GM23338 (cell line): ENCODE results near the gene DEPDC5. TPM values are rescaled to one million over a fixed set of nuclear protein-coding genes. Genes with fewer than 3 reads are reported as not detected.

Experiments used
- ATAC-seq: fragments of 200-7000 bp; cut with Tn5 transposase; 3 replicates; pipeline ENCODE4 v1.9.1; 2020
- DNase-seq: peaks from one replicate; pipeline ENCODE4 v3.0.0-alpha.2; 2015; ENCODE audit warnings: low spot score
- H2AFZ ChIP-seq: fragments of 200-600 bp; sonication (generic); 2 replicates; pipeline ENCODE4 v1.8.0; 2016; ENCODE audit warnings: antibody characterized with exemption, mild to moderate bottlenecking, moderate library complexity
- H3F3A ChIP-seq: fragments of 200-600 bp; sonication (generic); replicated peaks from 2 replicates; pipeline ENCODE4 v1.8.0; 2017; ENCODE audit warnings: antibody characterized with exemption, mixed run types, low read depth
- H3K27ac ChIP-seq: fragments of 200-600 bp; sonication (generic); 2 replicates; pipeline ENCODE4 v1.6.1; 2016; ENCODE audit warnings: low read depth
- H3K27me3 ChIP-seq: fragments of 200-600 bp; sonication (generic); 2 replicates; pipeline ENCODE4 v1.8.0; 2016; ENCODE audit warnings: mild to moderate bottlenecking, mixed run types, moderate library complexity; ENCODE audit not compliant: insufficient read depth
- H3K36me3 ChIP-seq: fragments of 200-600 bp; sonication (generic); 2 replicates; pipeline ENCODE4 v1.8.0; 2016; ENCODE audit warnings: mild to moderate bottlenecking; ENCODE audit not compliant: insufficient read depth
- H3K4me1 ChIP-seq: fragments of 200-600 bp; sonication (generic); 2 replicates; pipeline ENCODE4 v1.8.0; 2016; ENCODE audit warnings: mild to moderate bottlenecking, moderate library complexity; ENCODE audit not compliant: insufficient read depth
- H3K4me2 ChIP-seq: fragments of 200-600 bp; sonication (generic); 2 replicates; pipeline ENCODE4 v1.7.1; 2017; ENCODE audit warnings: mixed run types
- H3K4me3 ChIP-seq: fragments of 200-600 bp; sonication (generic); 2 replicates; pipeline ENCODE4 v1.6.1; 2016; ENCODE audit warnings: mixed run types
- H3K79me2 ChIP-seq: fragments of 200-600 bp; sonication (generic); replicated peaks from 2 replicates; pipeline ENCODE4 v1.8.0; 2017; ENCODE audit warnings: mild to moderate bottlenecking; ENCODE audit not compliant: insufficient read depth
- H3K9me2 ChIP-seq: fragments of 200-600 bp; sonication (generic); 2 replicates; pipeline ENCODE4 v1.8.0; 2017; ENCODE audit not compliant: insufficient read depth
- H4K20me1 ChIP-seq: fragments of 200-600 bp; sonication (generic); replicated peaks from 2 replicates; pipeline ENCODE4 v1.8.0; 2017; ENCODE audit warnings: mild to moderate bottlenecking; ENCODE audit not compliant: insufficient read depth
- H3K27ac Mint-ChIP-seq: 2 replicates; pipeline ENCODE4 v1.8.0; 2020; ENCODE audit warnings: inconsistent platforms, mild to moderate bottlenecking, moderate library complexity, mixed read lengths
- H3K27me3 Mint-ChIP-seq: 3 replicates; pipeline ENCODE4 v1.8.0; 2022; ENCODE audit warnings: low read depth, mild to moderate bottlenecking, moderate library complexity, mixed read lengths, inconsistent platforms; ENCODE audit not compliant: insufficient read depth, poor library complexity
- H3K36me3 Mint-ChIP-seq: 3 replicates; pipeline ENCODE4 v1.8.0; 2021; ENCODE audit warnings: low read depth, mild to moderate bottlenecking, inconsistent platforms, moderate library complexity, mixed read lengths
- H3K4me1 Mint-ChIP-seq: 3 replicates; pipeline ENCODE4 v1.8.0; 2020; ENCODE audit warnings: mild to moderate bottlenecking, inconsistent platforms, mixed read lengths
- H3K4me3 Mint-ChIP-seq: 3 replicates; pipeline ENCODE4 v1.8.0; 2021; ENCODE audit warnings: moderate library complexity, mild to moderate bottlenecking, inconsistent platforms, mixed read lengths
- H3K9me3 Mint-ChIP-seq: 3 replicates; pipeline ENCODE4 v1.8.0; 2020; ENCODE audit warnings: moderate library complexity, mild to moderate bottlenecking, inconsistent platforms, mixed read lengths
- CTCF ChIP-seq, 2 experiments: fragments of 200-600 bp in 1 of 2; sonication (generic) in 1 of 2; conservative IDR thresholded peaks; 2 replicates each; pipeline versions ENCODE4 v1.5.1 to v1.6.1; 2016 to 2017; ENCODE audit warnings: antibody characterized with exemption in 2 of 2, low read depth in 2 of 2, mild to moderate bottlenecking in 2 of 2, moderate library complexity in 1 of 2
- JUNB ChIP-seq: IDR thresholded peaks from one replicate; pipeline ENCODE4 v1.6.1; 2016; ENCODE audit warnings: antibody characterized with exemption; ENCODE audit not compliant: unreplicated experiment
- POLR2AphosphoS5 ChIP-seq: IDR thresholded peaks from 2 replicates; pipeline ENCODE4 v1.6.1; 2016; ENCODE audit warnings: antibody characterized with exemption, low read depth
- STAT1 ChIP-seq: IDR thresholded peaks from one replicate; pipeline ENCODE4 v1.6.1; 2016; ENCODE audit warnings: antibody characterized with exemption; ENCODE audit not compliant: unreplicated experiment
- ZNF462 ChIP-seq: fragments of 250-450 bp; sonication (Bioruptor Pico); IDR thresholded peaks from 2 replicates; pipeline ENCODE4 v1.5.0; 2020; ENCODE audit warnings: mild to moderate bottlenecking, moderate library complexity
- polyA plus RNA-seq: library from polyadenylated mRNA; unstranded; fragments of >200 nt; fragmentation: Nextera tagmentation; extraction: Ambion mirVana; gene quantifications from 2 replicates; pipeline ENCODE4 v1.2.1, GENCODE V29; 2016
- total RNA-seq: library from RNA; depleted of rRNA; stranded (reverse); fragments of >200 nt; shearing (Covaris generic); gene quantifications from 2 replicates; pipeline ENCODE4 v1.2.3, GENCODE V29; 2014

Gene DEPDC5
- total and polyA plus RNA-seq, 2 experiments from 2014 or later: 18.7 to 19.7 TPM

GRCh38 chr22:31923747-31924146 is 169.9 kb downstream of the DEPDC5 start:
- Mint-ChIP-seq H3K27ac (no peak overlapping the region), H3K9me3 (no peaks in the 10 kb centered on the region), H3K4me1 (no peaks in the 10 kb centered on the region), H3K27me3 (peaks cover 3% of the 10 kb centered on the region), H3K4me3 (no peak overlapping the region), H3K36me3 (no peaks in the 10 kb centered on the region)
- Histone ChIP-seq H3K4me1 (peaks cover 4% of the 10 kb centered on the region), H3K9me2 (0 out of 2 replicates have a peak, but pooled peaks cover 5% of the 10 kb centered on the region), H3K36me3 (no peaks in the 10 kb centered on the region), H3K4me2 (no peak overlapping the region), H2AFZ (no peak overlapping the region), H3K27me3 (no peaks in the 10 kb centered on the region), H3K4me3 (no peak overlapping the region), H3K79me2 (no peaks in the 10 kb centered on the region), H4K20me1 (no peaks in the 10 kb centered on the region), H3F3A (no peaks in the 10 kb centered on the region), H3K27ac (no peak overlapping the region)
- DNase-seq (no peak), ATAC-seq (no peak)
- TF ChIP-seq ZNF462 (CRISPR knock-in tag): no peak
- no peak for TF ChIP-seq STAT1
- TF ChIP-seq CTCF (conservative IDR thresholded peaks at IDR 0.05; ENCODE audit: low read depth in 2 of 2): no peak
- TF ChIP-seq POLR2AphosphoS5: no peak

- Histone ChIP-seq H3K4me2 (no peak overlapping the region), H3K9me2 (0 out of 2 replicates have a peak, but pooled peaks cover 5% of the 10 kb centered on the region), H2AFZ (no peak overlapping the region), H3F3A (no peaks in the 10 kb centered on the region), H3K27ac (no peak overlapping the region), H3K79me2 (no peaks in the 10 kb centered on the region), H3K4me3 (no peak overlapping the region), H3K36me3 (no peaks in the 10 kb centered on the region), H3K4me1 (peaks cover 4% of the 10 kb centered on the region), H4K20me1 (no peaks in the 10 kb centered on the region), H3K27me3 (no peaks in the 10 kb centered on the region)
- no peaks in the 10 kb centered on the region for H3K36me3 Mint-ChIP-seq
- H3K4me3 Mint-ChIP-seq: no peak overlapping the region
- H3K27me3 Mint-ChIP-seq: peaks cover 3% of the 10 kb centered on the region
- no peak for ATAC-seq
- H3K27ac Mint-ChIP-seq: no peak overlapping the region
- H3K4me1 Mint-ChIP-seq: no peaks in the 10 kb centered on the region
- H3K9me3 Mint-ChIP-seq: no peaks in the 10 kb centered on the region
- no peak for DNase-seq
- TF ChIP-seq ZNF462 (CRISPR knock-in tag) (no peak), JUNB (no peak)
These were observed 171.2 kb downstream of the DEPDC5 start for GRCh38 chr22:31925056-31925455.
